ENCODE measurements around the gene SIM2.

SIM2 gene

GRCh38 chr21:36672737-36673136 lies 26.2 kb upstream of the SIM2 start:
- TF ChIP-seq, protein P1, sequence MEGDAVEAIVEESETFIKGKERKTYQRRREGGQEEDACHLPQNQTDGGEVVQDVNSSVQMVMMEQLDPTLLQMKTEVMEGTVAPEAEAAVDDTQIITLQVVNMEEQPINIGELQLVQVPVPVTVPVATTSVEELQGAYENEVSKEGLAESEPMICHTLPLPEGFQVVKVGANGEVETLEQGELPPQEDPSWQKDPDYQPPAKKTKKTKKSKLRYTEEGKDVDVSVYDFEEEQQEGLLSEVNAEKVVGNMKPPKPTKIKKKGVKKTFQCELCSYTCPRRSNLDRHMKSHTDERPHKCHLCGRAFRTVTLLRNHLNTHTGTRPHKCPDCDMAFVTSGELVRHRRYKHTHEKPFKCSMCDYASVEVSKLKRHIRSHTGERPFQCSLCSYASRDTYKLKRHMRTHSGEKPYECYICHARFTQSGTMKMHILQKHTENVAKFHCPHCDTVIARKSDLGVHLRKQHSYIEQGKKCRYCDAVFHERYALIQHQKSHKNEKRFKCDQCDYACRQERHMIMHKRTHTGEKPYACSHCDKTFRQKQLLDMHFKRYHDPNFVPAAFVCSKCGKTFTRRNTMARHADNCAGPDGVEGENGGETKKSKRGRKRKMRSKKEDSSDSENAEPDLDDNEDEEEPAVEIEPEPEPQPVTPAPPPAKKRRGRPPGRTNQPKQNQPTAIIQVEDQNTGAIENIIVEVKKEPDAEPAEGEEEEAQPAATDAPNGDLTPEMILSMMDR (IDR thresholded peaks at IDR 0.05; ENCODE audit: extremely low read depth, missing control alignments): no peak
- no peak for DNase-seq (ENCODE audit: low spot score)

DNA sequence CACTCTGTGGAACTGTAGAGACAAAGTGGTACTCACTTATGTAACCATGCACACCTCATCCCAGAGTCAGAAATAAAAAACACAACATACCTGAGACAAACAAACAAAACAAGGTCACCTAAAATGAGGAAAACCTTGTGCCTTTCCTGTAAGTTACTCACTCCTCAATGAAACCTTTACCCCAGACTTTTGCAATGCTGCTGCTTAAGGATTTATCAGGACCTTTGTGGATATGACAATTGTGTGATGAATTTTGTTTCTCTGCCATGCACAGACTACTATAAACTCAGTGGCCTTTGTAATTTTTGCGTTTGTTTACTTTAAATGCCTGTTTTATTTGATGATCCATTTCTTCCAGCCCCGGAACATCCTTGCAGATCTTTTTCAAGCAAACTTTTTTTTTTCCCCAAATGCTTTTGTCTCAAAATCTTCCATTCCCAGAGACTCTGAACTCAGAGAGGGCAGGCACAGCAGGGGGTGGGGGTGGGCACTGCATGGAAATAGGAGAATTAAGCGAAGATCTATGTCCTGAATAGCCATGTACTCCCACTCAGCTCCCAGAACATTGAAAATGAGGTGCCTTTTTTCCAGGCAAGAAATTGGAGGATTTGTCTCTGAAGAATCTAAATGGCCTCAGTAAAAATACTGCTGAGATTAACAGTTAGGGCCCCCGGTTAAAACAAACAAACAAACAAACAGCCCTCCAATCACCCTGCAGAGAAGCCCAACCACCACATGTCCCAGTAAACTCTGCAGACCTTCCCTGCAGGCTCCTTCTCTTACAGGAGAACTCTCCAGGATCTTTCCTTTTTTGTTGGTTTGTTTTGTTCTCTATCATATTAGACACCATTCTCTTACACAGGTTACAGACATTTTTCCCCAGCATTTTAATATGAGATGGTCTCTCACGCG lies 22.6 kb upstream of the SIM2 start:
- TF ChIP-seq, protein P1 (IDR thresholded peaks at IDR 0.05; ENCODE audit: extremely low read depth, missing control alignments): no peak
- DNase-seq (ENCODE audit: low spot score): no peak

DNA sequence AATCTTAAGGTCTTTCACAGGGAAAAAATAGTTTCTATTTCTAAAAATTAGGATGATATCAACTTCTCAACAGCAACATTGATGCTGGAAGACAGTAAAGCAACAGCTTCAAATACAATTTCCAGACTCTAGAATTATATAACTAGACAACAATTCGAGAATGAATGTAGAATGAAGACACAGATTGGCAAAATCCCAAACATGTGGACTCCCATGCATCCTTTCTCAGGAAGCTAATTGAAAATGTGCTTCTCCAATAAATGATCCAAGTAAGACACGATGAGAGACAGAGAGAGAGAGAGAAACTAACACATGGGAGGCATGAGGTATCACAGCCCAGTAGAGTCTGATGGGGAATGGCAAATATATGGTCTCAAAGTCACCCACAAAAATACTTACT lies 21.5 kb upstream of the SIM2 start:
- no peak for DNase-seq (ENCODE audit: low spot score)
- TF ChIP-seq, protein P1 (IDR thresholded peaks at IDR 0.05; ENCODE audit: extremely low read depth, missing control alignments): no peak

DNA sequence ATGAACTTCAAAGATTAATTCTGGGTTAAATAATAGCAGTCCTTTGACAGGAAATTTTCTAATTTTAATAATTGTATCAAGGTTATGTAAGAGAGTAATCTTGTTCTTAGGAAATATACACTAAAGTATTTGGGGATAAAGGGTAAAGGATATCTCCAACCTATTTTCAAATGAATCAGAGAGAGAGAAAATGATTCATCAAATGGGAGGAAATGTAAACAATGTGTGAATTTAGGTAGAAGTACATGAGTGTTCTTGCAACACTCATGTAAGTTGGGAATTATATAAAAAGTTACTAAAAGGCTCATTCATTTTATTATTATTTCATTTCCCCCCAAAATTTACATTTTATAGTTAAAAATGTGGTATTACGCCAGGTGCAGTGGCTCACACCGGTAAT lies 20.4 kb upstream of the SIM2 start:
- DNase-seq (ENCODE audit: low spot score): no peak
- TF ChIP-seq, protein P1 (IDR thresholded peaks at IDR 0.05; ENCODE audit: extremely low read depth, missing control alignments): no peak

DNA sequence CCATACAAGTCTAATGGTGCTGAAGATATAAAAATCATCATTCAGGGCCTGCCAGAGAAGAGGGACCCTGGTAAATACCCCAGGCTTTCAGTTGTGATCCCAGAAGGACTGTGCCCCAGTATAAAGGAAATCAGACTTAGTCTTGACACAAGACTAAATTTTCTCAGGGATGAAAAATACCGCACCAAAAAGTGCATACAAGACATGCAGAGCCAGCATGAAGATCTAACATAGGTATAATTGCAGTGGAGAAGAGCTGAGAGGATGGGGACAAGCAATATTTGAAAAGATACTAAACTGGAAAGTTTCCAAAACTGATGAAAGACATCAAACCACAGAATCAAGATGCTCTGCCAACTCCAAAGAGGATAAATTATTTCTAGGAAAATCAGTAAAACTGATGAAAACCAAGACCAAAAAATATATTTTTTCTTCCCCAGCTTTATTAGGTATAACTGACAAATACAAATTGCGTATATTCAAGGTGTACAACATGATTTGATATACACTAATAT lies 17.7 kb upstream of the SIM2 start:
- TF ChIP-seq, protein P1 (IDR thresholded peaks at IDR 0.05; ENCODE audit: extremely low read depth, missing control alignments): no peak
- no peak for DNase-seq (ENCODE audit: low spot score)

- TF ChIP-seq, protein P1 (IDR thresholded peaks at IDR 0.05; ENCODE audit: extremely low read depth, missing control alignments): no peak
- no peak for DNase-seq (ENCODE audit: low spot score)
These were observed 13.8 kb upstream of the SIM2 start for GRCh38 chr21:36684957-36685714.

DNA sequence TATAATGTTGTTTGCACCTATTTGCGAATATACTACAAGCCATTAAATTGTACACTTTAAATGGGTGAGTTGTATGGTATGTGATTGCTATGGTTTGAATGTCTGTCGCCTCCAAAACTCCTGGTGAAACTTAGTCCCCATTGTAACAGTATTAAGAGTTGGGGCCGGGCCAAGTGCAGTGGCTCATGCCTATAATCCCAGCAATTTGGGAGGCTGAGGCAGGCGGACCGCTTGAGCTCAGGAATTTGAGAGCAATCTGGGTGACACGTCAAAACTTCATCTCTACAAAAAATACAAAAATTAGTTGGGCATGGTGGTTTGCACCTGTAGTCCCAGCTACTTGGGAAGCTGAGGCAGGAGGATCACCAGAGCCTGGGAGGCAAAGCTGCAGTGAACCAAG lies 12.0 kb upstream of the SIM2 start:
- TF ChIP-seq, protein P1 (IDR thresholded peaks at IDR 0.05; ENCODE audit: extremely low read depth, missing control alignments): no peak
- DNase-seq (ENCODE audit: low spot score): no peak

Data from GM20000 (cell line).